Body of pancreas (tissue), 4 donors: ENCODE measurements around the gene AANAT.

Experiments
- CTCF ChIP-seq, 7 experiments: fragments of 450-650 bp in 4 of 7; fragments of 200-600 bp in 3 of 7; sonication (generic) in 3 of 7; IDR thresholded peaks; one replicate each; pipeline ENCODE4 v1.5.1; 2016 to 2019; ENCODE audit warnings: antibody characterized with exemption in 7 of 7
- POLR2A ChIP-seq, 3 donors: fragments of 450-650 bp; IDR thresholded peaks; one replicate each; pipeline ENCODE4 v1.6.1; 2016; ENCODE audit warnings: antibody characterized with exemption in 3 of 3, mild to moderate bottlenecking in 2 of 3

GRCh38 chr17:76468634-76469010 is 1.2 kb downstream of the AANAT start:
- TF ChIP-seq CTCF (IDR thresholded peaks at IDR 0.05) (no peak), POLR2A (IDR thresholded peaks at IDR 0.05) (no peak)
